H9 (cell line): ENCODE measurements around the gene LAMTOR4. TPM values are rescaled to one million over a fixed set of nuclear protein-coding genes. Genes with fewer than 3 reads are reported as not detected.
A peak's percentile ranks its signal among the peaks of the same experiment; 100 is the strongest.

Experiments used
- DNase-seq: peaks from one replicate; pipeline ENCODE4 v3.0.0-alpha.2; 2017
- H2AFZ ChIP-seq: one replicate; pipeline ENCODE4 v1.6.1; 2013; ENCODE audit warnings: mild to moderate bottlenecking, low read length, control low read depth, moderate library complexity
- H2AK5ac ChIP-seq: 2 replicates; pipeline ENCODE4 v1.6.1; 2013; ENCODE audit warnings: low read length, control low read depth, mixed read lengths; ENCODE audit not compliant: insufficient read length
- H2BK120ac ChIP-seq: one replicate; pipeline ENCODE4 v1.6.1; 2013; ENCODE audit warnings: low read depth, mild to moderate bottlenecking, low read length, control low read depth, inconsistent platforms; ENCODE audit not compliant: poor library complexity, severe bottlenecking
- H2BK12ac ChIP-seq: 2 replicates; pipeline ENCODE4 v1.6.1; 2013; ENCODE audit warnings: low read length, control low read depth, mixed read lengths, low read depth; ENCODE audit not compliant: insufficient read length
- H2BK15ac ChIP-seq: 2 replicates; pipeline ENCODE4 v1.6.1; 2013; ENCODE audit warnings: low read depth, low read length, control low read depth
- H2BK20ac ChIP-seq: one replicate; pipeline ENCODE4 v1.6.1; 2013; ENCODE audit warnings: low read depth, mild to moderate bottlenecking, low read length, control low read depth, inconsistent platforms; ENCODE audit not compliant: poor library complexity, severe bottlenecking
- H2BK5ac ChIP-seq: 2 replicates; pipeline ENCODE4 v1.6.1; 2013; ENCODE audit warnings: low read length, control low read depth, mixed read lengths; ENCODE audit not compliant: insufficient read length
- H3K14ac ChIP-seq: 2 replicates; pipeline ENCODE4 v1.6.1; 2013; ENCODE audit warnings: low read length, control low read depth; ENCODE audit not compliant: insufficient read depth
- H3K18ac ChIP-seq: 2 replicates; pipeline ENCODE4 v1.6.1; 2013; ENCODE audit warnings: low read depth, mild to moderate bottlenecking, mixed read lengths, low read length, control low read depth; ENCODE audit not compliant: insufficient read length
- H3K23ac ChIP-seq: 2 replicates; pipeline ENCODE4 v1.6.1; 2013; ENCODE audit warnings: low read length, control low read depth, mixed read lengths, low read depth; ENCODE audit not compliant: insufficient read length
- H3K23me2 ChIP-seq: 2 replicates; pipeline ENCODE4 v1.6.1; 2013; ENCODE audit warnings: low read depth, mild to moderate bottlenecking, mixed read lengths, low read length, control low read depth; ENCODE audit not compliant: insufficient read length, poor library complexity, severe bottlenecking
- H3K27ac ChIP-seq: 2 replicates; pipeline ENCODE4 v1.5.1; 2013; ENCODE audit warnings: low read length, control low read depth, mixed read lengths, low read depth; ENCODE audit not compliant: insufficient read length
- H3K27me3 ChIP-seq: 2 replicates; pipeline ENCODE4 v1.6.1; 2013; ENCODE audit warnings: low read length, control low read depth, inconsistent platforms; ENCODE audit not compliant: insufficient read depth
- H3K4ac ChIP-seq: 2 replicates; pipeline ENCODE4 v1.6.1; 2013; ENCODE audit warnings: low read depth, mild to moderate bottlenecking, control low read depth, inconsistent platforms, low read length, moderate library complexity
- H3K4me1 ChIP-seq: 2 replicates; pipeline ENCODE4 v1.6.1; 2013; ENCODE audit warnings: low read length, control low read depth, inconsistent platforms; ENCODE audit not compliant: insufficient read depth
- H3K4me2 ChIP-seq: 2 replicates; pipeline ENCODE4 v1.6.1; 2013; ENCODE audit warnings: low read length, control low read depth, mixed read lengths; ENCODE audit not compliant: insufficient read length, insufficient read depth
- H3K56ac ChIP-seq: 2 replicates; pipeline ENCODE4 v1.6.1; 2013; ENCODE audit warnings: low read depth, mild to moderate bottlenecking, mixed read lengths, low read length, control low read depth; ENCODE audit not compliant: insufficient read length
- H3K79me1 ChIP-seq: 2 replicates; pipeline ENCODE4 v1.6.1; 2013; ENCODE audit warnings: low read depth, mild to moderate bottlenecking, moderate library complexity, low read length, control low read depth, inconsistent platforms; ENCODE audit not compliant: insufficient read depth, poor library complexity, severe bottlenecking
- H3K79me2 ChIP-seq: 2 replicates; pipeline ENCODE4 v1.6.1; 2013; ENCODE audit warnings: low read length, control low read depth, inconsistent platforms; ENCODE audit not compliant: insufficient read depth
- H3K9ac ChIP-seq: 2 replicates; pipeline ENCODE4 v1.6.1; 2013; ENCODE audit warnings: low read length, control low read depth, mixed read lengths; ENCODE audit not compliant: insufficient read length; ENCODE audit errors: extremely low read depth
- H3K9me3 ChIP-seq: one replicate; pipeline ENCODE4 v1.6.1; 2013; ENCODE audit warnings: low read depth, low read length, inconsistent platforms; ENCODE audit not compliant: control insufficient read depth
- H3T11ph ChIP-seq: one replicate; pipeline ENCODE4 v1.6.1; 2013; ENCODE audit warnings: mild to moderate bottlenecking, low read length, control low read depth, inconsistent platforms
- H4K20me1 ChIP-seq: one replicate; pipeline ENCODE4 v1.6.1; 2013; ENCODE audit not compliant: control insufficient read depth, insufficient read length, insufficient read depth
- H4K5ac ChIP-seq: 2 replicates; pipeline ENCODE4 v1.6.1; 2013; ENCODE audit warnings: low read depth, mild to moderate bottlenecking, mixed read lengths, low read length, control low read depth; ENCODE audit not compliant: insufficient read length
- H4K8ac ChIP-seq: replicated peaks from 2 replicates; pipeline ENCODE4 v1.6.1; 2013; ENCODE audit warnings: low read length, control low read depth, mixed read lengths, low read depth; ENCODE audit not compliant: insufficient read length
- H4K91ac ChIP-seq: 2 replicates; pipeline ENCODE4 v1.6.1; 2013; ENCODE audit warnings: low read depth, mild to moderate bottlenecking, moderate library complexity, mixed read lengths, low read length, control low read depth; ENCODE audit not compliant: insufficient read length
- H3K27ac Mint-ChIP-seq, 3 experiments: 2 replicates in 2 of 3; 3 replicates in 1 of 3; pipeline ENCODE4 v1.8.0; 2020 to 2021; ENCODE audit warnings: mixed read lengths in 3 of 3, mild to moderate bottlenecking in 1 of 3, moderate library complexity in 1 of 3
- H3K27me3 Mint-ChIP-seq: 2 replicates; pipeline ENCODE4 v1.8.0; 2021; ENCODE audit warnings: low read depth, mild to moderate bottlenecking, moderate library complexity, mixed read lengths
- H3K36me3 Mint-ChIP-seq, 3 experiments: 2 replicates in 2 of 3; 3 replicates in 1 of 3; pipeline ENCODE4 v1.8.0; 2020 to 2021; ENCODE audit warnings: low read depth in 3 of 3, mixed read lengths in 3 of 3; ENCODE audit not compliant: insufficient read depth in 1 of 3
- H3K4me1 Mint-ChIP-seq, 2 experiments: 2 replicates each; pipeline ENCODE4 v1.8.0; 2020; ENCODE audit warnings: mixed read lengths in 2 of 2
- H3K4me3 Mint-ChIP-seq, 2 experiments: 2 replicates in 1 of 2; 3 replicates in 1 of 2; pipeline ENCODE4 v1.8.0; 2020 to 2021; ENCODE audit warnings: mild to moderate bottlenecking in 2 of 2, mixed read lengths in 2 of 2, moderate library complexity in 1 of 2
- H3K9me3 Mint-ChIP-seq, 2 experiments: 2 replicates in 1 of 2; 3 replicates in 1 of 2; pipeline ENCODE4 v1.8.0; 2020; ENCODE audit warnings: mild to moderate bottlenecking in 2 of 2, mixed read lengths in 2 of 2, moderate library complexity in 1 of 2
- WGBS: extraction: QIAGEN DNeasy Blood & Tissue Kit; methylation state at CpG from one replicate; pipeline ENCODE4 v1.1.7; 2013; ENCODE audit warnings: missing lambda C conversion rate, low lambda C conversion rate, mixed read lengths; ENCODE audit not compliant: insufficient read length; ENCODE audit errors: extremely low coverage; 5-methylcytosine and 5-hydroxymethylcytosine counted together
- total RNA-seq: library from RNA; stranded (reverse); gene quantifications from 2 replicates; pipeline ENCODE4 v1.2.1, GENCODE V29; 2021
- TF ChIP-seq, protein P1 (sequence below): fragments of 200-600 bp; sonication (generic); conservative IDR thresholded peaks from 3 replicates; pipeline ENCODE4 v1.8.0; 2021; ENCODE audit warnings: antibody characterized with exemption, mild to moderate bottlenecking

Gene LAMTOR4
- total RNA-seq, 1 experiment from 2014 or later = 179 TPM

- no peaks in the 10 kb centered on the region for H3K79me1 ChIP-seq
- no peak overlapping the region for H2BK12ac ChIP-seq
- no peaks in the 10 kb centered on the region for H3K9me3 ChIP-seq
- H2BK5ac ChIP-seq = no peak overlapping the region
- peaks cover 10% of the 10 kb centered on the region for H3K4me1 ChIP-seq
- no peak overlapping the region for H2BK20ac ChIP-seq
- no peaks in the 10 kb centered on the region; a peak in 1 of 5 replicates for H3K9me3 Mint-ChIP-seq
- WGBS = no CpG with 5 or more reads among the region's 61 CpGs
- no peak overlapping the region for H4K8ac ChIP-seq
- H4K91ac ChIP-seq = no peak overlapping the region
- no peak overlapping the region for H3K27ac Mint-ChIP-seq
- no peaks in the 10 kb centered on the region for H4K20me1 ChIP-seq
- no peaks in the 10 kb centered on the region; the same call in 1 of the 2 replicates for H3K27me3 ChIP-seq
- no peak overlapping the region for H3T11ph ChIP-seq
- H2BK120ac ChIP-seq = no peak overlapping the region
- peaks cover 30% of the 10 kb centered on the region for H3K27me3 Mint-ChIP-seq
- H3K23me2 ChIP-seq = peaks cover 11% of the 10 kb centered on the region
- peak; percentile 80 for DNase-seq
- H3K23ac ChIP-seq = no peak overlapping the region
- peak overlapping the region; percentile 65 to 68 for H3K4me3 Mint-ChIP-seq
- no peak overlapping the region for H2AK5ac ChIP-seq
- H3K9ac ChIP-seq = no peak overlapping the region
- no peak overlapping the region for H2AFZ ChIP-seq
- peaks cover 25 to 39% (median 31%) of the 10 kb centered on the region in 3 experiments; a peak in 6 of 7 replicates for H3K36me3 Mint-ChIP-seq
- no peaks in the 10 kb centered on the region for H3K79me2 ChIP-seq
- H3K14ac ChIP-seq = no peak overlapping the region
- peaks cover 50 to 64% of the 10 kb centered on the region in 2 experiments for H3K4me1 Mint-ChIP-seq
- no peak overlapping the region for H3K27ac ChIP-seq
- no peak overlapping the region for H3K56ac ChIP-seq
- no peak overlapping the region for H2BK15ac ChIP-seq
- TF ChIP-seq, protein P1, sequence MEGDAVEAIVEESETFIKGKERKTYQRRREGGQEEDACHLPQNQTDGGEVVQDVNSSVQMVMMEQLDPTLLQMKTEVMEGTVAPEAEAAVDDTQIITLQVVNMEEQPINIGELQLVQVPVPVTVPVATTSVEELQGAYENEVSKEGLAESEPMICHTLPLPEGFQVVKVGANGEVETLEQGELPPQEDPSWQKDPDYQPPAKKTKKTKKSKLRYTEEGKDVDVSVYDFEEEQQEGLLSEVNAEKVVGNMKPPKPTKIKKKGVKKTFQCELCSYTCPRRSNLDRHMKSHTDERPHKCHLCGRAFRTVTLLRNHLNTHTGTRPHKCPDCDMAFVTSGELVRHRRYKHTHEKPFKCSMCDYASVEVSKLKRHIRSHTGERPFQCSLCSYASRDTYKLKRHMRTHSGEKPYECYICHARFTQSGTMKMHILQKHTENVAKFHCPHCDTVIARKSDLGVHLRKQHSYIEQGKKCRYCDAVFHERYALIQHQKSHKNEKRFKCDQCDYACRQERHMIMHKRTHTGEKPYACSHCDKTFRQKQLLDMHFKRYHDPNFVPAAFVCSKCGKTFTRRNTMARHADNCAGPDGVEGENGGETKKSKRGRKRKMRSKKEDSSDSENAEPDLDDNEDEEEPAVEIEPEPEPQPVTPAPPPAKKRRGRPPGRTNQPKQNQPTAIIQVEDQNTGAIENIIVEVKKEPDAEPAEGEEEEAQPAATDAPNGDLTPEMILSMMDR = no peak
- H3K18ac ChIP-seq = no peak overlapping the region
- H4K5ac ChIP-seq = no peak overlapping the region
- no peak overlapping the region for H3K4ac ChIP-seq
- H3K4me2 ChIP-seq = peak overlapping the region; percentile 64
Observed at GRCh38 chr7:100171087-100171681, 22.5 kb downstream of the LAMTOR4 start.
